ENCODE measurements around the gene SLC9A9.

SLC9A9 gene

DNA sequence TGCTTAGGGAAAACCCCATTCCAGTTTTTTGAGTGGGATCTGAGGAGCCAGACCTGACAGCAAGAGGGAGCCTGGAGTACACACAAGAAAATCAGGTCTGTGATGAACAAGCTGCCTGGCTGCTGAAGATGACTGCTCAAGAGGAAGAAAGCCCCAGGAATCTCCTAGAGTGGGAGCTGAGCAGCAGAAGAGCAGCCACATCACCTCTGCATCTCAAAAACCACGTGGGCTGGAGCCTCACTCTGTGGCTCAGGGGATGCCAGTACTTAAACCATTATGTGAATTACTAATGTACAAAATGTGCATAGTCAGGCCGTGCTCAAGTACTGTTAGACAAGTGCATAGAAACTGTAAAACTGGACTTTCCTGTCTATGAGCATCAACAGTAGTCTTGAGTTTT is 52.4 kb downstream of the SLC9A9 start:
- Histone ChIP-seq H3K4me1 (no peaks in the 10 kb centered on the region), H4K20me1 (no peaks in the 10 kb centered on the region), H3K4me2 (no peak overlapping the region), H3K27ac (no peak overlapping the region), H3K4me3 (no peak overlapping the region), H3K27me3 (no peaks in the 10 kb centered on the region), H3K36me3 (no peaks in the 10 kb centered on the region), H3K9me3 (peaks cover 4% of the 10 kb centered on the region; the same call in 1 of the 2 replicates), H3K9ac (no peak overlapping the region)
- no peak for TF ChIP-seq Cebpa-rat (IDR thresholded peaks at IDR 0.05)

DNA sequence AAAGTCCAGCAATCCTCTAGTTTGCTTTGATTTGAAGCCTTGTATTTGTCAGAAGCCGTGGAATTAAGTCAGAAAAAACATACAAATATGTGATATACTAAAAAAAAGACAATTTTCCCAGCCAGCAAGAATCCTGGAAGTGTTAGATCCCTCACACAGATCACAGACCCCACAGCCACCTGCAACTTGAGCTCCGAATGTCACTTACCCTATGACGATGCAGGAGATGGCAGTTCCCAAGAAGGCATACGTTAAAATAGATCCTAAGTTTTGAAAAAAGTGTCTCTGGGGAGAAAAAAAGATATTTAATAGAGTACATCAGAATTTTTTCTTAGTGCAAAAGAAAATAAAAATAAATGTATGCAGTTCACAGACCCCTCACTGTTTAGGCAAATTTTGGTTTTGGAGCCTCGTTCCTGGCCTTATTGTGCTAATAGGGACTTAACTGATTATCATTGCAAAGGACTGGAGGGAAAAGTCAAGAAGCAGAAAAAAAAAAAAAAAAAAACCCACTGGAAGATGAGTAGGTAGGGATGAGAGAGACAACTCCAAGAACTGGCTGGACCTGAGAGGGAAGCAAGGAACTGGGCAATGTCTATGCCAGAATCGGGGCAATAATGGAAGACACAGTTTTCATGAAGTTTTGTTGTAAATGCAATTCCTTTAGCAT is 53.3 kb downstream of the SLC9A9 start:
- Histone ChIP-seq H3K9ac (no peak overlapping the region), H4K20me1 (no peaks in the 10 kb centered on the region), H3K4me3 (no peak overlapping the region), H3K9me3 (peaks cover 9% of the 10 kb centered on the region; the same call in 1 of the 2 replicates), H3K27ac (no peak overlapping the region), H3K36me3 (no peaks in the 10 kb centered on the region), H3K27me3 (no peaks in the 10 kb centered on the region), H3K4me2 (no peak overlapping the region), H3K4me1 (no peaks in the 10 kb centered on the region)
- no peak for TF ChIP-seq Cebpa-rat (IDR thresholded peaks at IDR 0.05)

DNA sequence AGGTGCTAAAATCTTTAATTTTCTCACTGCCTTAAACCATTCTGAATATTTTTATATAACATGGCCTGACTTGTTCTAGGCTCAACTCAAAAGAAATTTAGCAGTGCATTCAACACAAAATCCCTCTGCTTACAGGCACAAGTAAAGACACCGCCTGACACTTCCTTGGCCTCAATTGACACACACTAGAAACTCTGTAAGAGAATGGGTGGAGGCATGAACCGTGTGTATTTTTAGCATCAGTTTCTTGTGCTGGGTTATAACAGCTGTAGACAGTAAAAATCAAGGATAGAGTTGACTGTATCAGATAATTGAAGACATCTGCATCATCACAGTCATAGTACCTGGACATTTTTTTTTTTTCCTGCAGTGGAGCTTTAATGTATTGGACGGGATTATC is 54.3 kb downstream of the SLC9A9 start:
- TF ChIP-seq Cebpa-rat (IDR thresholded peaks at IDR 0.05): no peak
- Histone ChIP-seq H3K9me3 (peaks cover 11% of the 10 kb centered on the region), H3K9ac (no peak overlapping the region), H4K20me1 (no peaks in the 10 kb centered on the region), H3K27me3 (no peaks in the 10 kb centered on the region), H3K4me2 (no peak overlapping the region), H3K4me3 (no peak overlapping the region), H3K36me3 (no peaks in the 10 kb centered on the region), H3K27ac (no peak overlapping the region), H3K4me1 (no peaks in the 10 kb centered on the region)

DNA sequence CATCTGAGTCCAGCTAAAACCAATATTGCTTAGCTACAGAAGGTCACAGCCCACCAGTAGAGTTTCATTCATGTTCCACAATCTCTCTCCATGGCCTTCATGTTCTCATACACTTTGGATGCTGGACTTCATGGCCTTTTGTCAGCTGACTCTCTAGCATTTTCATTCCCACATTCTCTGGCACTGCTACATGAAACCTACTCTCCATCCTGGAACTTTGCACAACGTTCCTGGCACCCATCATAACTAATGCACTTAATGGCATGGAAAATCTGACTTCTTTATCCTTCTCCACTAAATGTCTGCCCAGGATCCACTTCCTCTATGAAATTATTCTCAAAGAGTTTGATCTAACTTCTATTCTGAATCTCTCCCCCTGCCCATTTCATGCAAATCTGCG is 56.9 kb downstream of the SLC9A9 start:
- no peak overlapping the region for H3K27ac ChIP-seq
- no peaks in the 10 kb centered on the region for H4K20me1 ChIP-seq
- H3K27me3 ChIP-seq: no peaks in the 10 kb centered on the region
- H3K9ac ChIP-seq: no peak overlapping the region
- H3K4me1 ChIP-seq: peaks cover 7% of the 10 kb centered on the region
- H3K4me3 ChIP-seq: no peak overlapping the region
- no peak overlapping the region for H3K4me2 ChIP-seq
- no peaks in the 10 kb centered on the region for H3K36me3 ChIP-seq
- no peak for TF ChIP-seq Cebpa-rat (IDR thresholded peaks at IDR 0.05)
- peaks cover 11% of the 10 kb centered on the region for H3K9me3 ChIP-seq

DNA sequence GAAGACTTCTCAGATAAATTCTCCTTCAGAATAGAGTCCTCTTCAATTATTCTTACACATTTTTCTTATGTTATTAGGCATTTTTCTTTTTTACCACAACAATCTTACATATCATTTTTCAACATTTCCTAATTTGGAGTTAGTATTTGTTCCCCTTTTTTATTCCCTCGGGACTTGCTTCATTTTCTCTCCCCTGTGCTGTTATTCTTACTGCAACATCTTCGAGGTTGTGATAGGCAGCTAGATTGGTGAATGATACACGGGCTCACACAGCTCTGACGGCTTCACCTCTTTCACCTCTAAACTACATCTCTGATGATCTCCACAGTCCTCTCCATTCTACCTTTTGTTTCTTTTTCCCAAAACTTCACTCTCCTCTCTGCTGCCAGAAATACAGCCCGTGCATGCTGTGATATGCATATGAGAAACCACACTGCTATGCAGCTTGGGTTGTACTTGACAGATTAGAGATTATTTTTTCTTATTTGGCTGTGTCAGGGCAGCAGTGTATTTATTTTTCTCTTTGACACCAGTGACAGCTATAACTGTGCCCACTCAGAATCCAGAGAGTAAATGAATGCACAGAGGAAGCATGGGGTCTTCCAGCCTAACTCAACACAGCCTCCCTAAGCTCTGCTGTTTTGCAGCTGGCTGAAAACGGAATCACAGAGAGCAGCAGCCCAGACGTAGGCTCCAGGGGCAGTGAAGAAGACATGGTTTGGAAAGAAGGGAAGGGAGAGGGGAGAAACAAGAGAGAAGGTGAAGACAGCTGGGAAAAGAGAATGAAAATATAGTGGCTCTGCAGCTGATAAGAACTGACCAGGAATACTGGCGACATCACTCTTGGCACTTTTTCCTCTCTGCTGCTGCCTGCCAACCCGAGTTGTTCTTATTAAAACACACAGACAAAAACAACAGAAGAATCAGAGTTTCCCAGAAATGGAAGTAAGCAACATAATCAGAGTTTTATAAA is 61.8 kb downstream of the SLC9A9 start:
- Histone ChIP-seq H3K27ac (peak overlapping the region; percentile 32; the same call in 1 of the 2 replicates), H3K9ac (peak overlapping the region; percentile 44; the same call in 1 of the 2 replicates), H3K4me2 (peak overlapping the region; percentile 74), H3K36me3 (no peaks in the 10 kb centered on the region), H3K4me1 (peaks cover 12% of the 10 kb centered on the region), H3K27me3 (no peaks in the 10 kb centered on the region), H4K20me1 (no peaks in the 10 kb centered on the region), H3K9me3 (peaks cover 7% of the 10 kb centered on the region; the same call in 1 of the 2 replicates), H3K4me3 (no peak overlapping the region)
- no peak for TF ChIP-seq Cebpa-rat (IDR thresholded peaks at IDR 0.05)

DNA sequence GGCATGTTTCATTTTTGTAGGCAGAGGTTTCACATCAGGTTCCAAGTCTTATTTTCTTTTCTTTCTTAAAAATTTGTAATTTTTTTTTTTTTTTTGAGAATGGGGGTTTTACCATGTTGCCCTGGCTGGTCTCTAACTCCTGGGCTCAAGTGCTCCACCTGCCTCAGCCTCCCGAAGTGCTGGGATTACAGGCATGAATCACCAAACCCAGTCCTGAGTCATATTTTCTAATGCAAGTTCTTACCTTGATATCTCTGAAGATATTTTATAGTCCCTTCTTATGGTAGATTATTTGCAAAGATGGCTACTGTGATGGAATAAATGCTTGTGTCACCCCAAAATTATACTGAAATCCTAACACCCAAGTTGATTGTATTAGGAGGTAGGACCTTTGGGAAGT is 63.8 kb downstream of the SLC9A9 start:
- H3K27ac ChIP-seq: no peak overlapping the region

DNA sequence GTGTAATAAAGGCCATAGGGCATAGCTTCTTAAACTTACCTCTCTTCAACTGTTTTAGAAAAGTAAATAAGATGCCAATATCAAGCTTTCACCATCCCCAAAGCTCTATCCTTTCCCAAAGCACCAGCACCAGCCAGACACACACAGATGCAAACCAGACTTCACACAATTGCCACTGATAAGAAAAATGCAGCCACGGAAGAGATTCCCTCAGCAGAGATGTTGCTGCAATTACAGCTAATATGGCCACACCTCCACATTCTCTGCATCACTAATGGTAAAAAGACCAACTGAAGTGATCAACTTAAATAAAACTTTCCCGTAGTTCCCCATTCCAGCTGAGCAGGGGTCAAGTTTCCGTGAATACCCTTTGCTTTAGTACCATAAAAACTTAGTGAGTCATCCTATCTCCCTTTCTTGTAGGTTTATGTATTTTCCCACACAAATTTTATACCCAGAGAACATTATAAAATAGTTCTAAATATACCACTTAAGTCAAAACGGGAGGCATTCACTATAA is 64.4 kb downstream of the SLC9A9 start:
- H3K27me3 ChIP-seq: no peaks in the 10 kb centered on the region
- H3K27ac ChIP-seq: no peak overlapping the region
- H3K9me3 ChIP-seq: no peaks in the 10 kb centered on the region
- H4K20me1 ChIP-seq: no peaks in the 10 kb centered on the region
- no peak overlapping the region for H3K9ac ChIP-seq
- H3K4me1 ChIP-seq: peaks cover 12% of the 10 kb centered on the region
- no peak overlapping the region for H3K4me3 ChIP-seq
- H3K36me3 ChIP-seq: no peaks in the 10 kb centered on the region
- no peak for TF ChIP-seq Cebpa-rat (IDR thresholded peaks at IDR 0.05)
- H3K4me2 ChIP-seq: no peak overlapping the region

More for the DNA sequence above, 63.8 kb downstream of the SLC9A9 start:
- H3K36me3 ChIP-seq: no peaks in the 10 kb centered on the region
- H3K4me2 ChIP-seq: no peak overlapping the region
- H4K20me1 ChIP-seq: no peaks in the 10 kb centered on the region
- H3K9ac ChIP-seq: no peak overlapping the region
- H3K27me3 ChIP-seq: no peaks in the 10 kb centered on the region
- H3K4me1 ChIP-seq: peaks cover 12% of the 10 kb centered on the region
- H3K4me3 ChIP-seq: no peak overlapping the region
- no peak for TF ChIP-seq Cebpa-rat (IDR thresholded peaks at IDR 0.05)
- no peaks in the 10 kb centered on the region for H3K9me3 ChIP-seq

DNA sequence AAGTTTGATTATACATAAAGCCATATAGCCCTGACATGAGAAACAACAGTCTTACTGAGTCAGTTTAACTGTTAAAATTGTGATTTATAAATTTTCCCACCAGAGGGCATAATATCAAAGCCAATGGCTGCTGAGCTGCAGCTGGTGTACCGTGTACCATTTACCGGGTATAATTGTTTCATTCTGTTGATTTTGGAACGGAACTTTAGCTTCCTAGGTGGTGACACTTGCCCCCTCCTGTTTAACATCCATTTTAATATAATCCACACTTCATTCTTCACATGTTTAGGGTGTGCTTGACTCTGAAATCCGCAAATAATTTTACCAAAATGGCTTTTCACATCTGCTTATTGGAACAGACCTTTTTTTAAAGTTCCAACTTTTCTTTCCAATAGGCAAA is 72.8 kb downstream of the SLC9A9 start:
- no peak overlapping the region for H3K27ac ChIP-seq
- H3K9ac ChIP-seq: no peak overlapping the region
- H3K4me3 ChIP-seq: no peak overlapping the region
- H3K36me3 ChIP-seq: no peaks in the 10 kb centered on the region
- peaks cover 13% of the 10 kb centered on the region for H3K4me1 ChIP-seq
- H3K9me3 ChIP-seq: no peaks in the 10 kb centered on the region
- TF ChIP-seq Cebpa-rat (IDR thresholded peaks at IDR 0.05): no peak
- no peaks in the 10 kb centered on the region for H4K20me1 ChIP-seq
- no peaks in the 10 kb centered on the region for H3K27me3 ChIP-seq
- peak overlapping the region; percentile 33 for H3K4me2 ChIP-seq

DNA sequence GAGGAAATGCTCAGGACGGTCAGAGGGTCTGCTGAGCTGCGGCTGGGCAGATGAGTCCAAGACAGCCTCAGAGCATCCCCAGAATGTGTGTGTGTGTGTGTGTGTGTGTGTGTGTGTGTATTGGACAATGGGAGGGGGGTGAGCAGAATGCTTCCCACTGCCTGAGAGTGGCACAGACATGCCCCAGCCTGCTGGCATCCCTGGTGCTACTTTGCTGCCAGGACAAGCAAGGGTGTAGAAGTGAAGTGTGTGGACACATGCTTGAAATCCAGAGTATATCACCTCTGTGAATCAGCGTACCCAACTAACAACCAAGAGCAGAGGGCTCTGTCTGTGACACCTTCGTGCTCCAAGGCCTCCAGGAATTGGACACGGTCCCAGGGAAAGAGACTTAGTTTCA is 76.3 kb downstream of the SLC9A9 start:
- Histone ChIP-seq H3K9me3 (no peaks in the 10 kb centered on the region), H3K27ac (no peak overlapping the region), H3K36me3 (no peaks in the 10 kb centered on the region), H3K4me2 (no peak overlapping the region), H3K27me3 (no peaks in the 10 kb centered on the region), H3K4me3 (no peak overlapping the region), H4K20me1 (no peaks in the 10 kb centered on the region), H3K9ac (no peak overlapping the region), H3K4me1 (peaks cover 35% of the 10 kb centered on the region)
- TF ChIP-seq Cebpa-rat (IDR thresholded peaks at IDR 0.05): no peak

DNA sequence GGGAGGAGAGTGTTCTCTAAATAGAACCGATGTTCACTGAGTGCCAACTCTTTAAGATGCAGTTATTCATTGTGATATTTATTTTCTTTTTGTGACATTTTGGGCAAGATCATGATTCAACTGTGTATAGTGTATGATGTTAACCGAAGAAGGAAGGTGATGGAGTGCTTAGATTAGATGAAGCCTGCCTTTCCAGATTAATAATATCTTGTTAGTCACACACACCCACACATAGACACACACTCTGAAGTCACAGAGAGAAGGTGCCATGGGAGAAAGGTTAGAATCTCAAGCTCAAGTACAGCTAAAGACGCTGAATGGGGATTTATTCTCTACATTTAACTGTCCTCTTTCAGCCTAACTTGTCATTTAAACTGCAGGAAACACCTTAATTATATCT is 77.0 kb downstream of the SLC9A9 start:
- Histone ChIP-seq H3K27ac (no peak overlapping the region), H4K20me1 (no peaks in the 10 kb centered on the region), H3K4me1 (peaks cover 35% of the 10 kb centered on the region), H3K4me2 (no peak overlapping the region), H3K36me3 (no peaks in the 10 kb centered on the region), H3K4me3 (no peak overlapping the region), H3K27me3 (no peaks in the 10 kb centered on the region), H3K9me3 (no peaks in the 10 kb centered on the region), H3K9ac (no peak overlapping the region)
- no peak for TF ChIP-seq Cebpa-rat (IDR thresholded peaks at IDR 0.05)
